HK-2 (cell line): ENCODE results near the gene ZNF337.
"Not testable (repeated sequence)": the region's sequence is repeated elsewhere in the genome, so short reads cannot be mapped to it uniquely, and the experiment has no call there.

Source experiments
- DNase-seq: peaks from one replicate; pipeline ENCODE4 v3.0.0-alpha.2; 2018; ENCODE audit not compliant: unreplicated experiment

Gene ZNF337

DNA sequence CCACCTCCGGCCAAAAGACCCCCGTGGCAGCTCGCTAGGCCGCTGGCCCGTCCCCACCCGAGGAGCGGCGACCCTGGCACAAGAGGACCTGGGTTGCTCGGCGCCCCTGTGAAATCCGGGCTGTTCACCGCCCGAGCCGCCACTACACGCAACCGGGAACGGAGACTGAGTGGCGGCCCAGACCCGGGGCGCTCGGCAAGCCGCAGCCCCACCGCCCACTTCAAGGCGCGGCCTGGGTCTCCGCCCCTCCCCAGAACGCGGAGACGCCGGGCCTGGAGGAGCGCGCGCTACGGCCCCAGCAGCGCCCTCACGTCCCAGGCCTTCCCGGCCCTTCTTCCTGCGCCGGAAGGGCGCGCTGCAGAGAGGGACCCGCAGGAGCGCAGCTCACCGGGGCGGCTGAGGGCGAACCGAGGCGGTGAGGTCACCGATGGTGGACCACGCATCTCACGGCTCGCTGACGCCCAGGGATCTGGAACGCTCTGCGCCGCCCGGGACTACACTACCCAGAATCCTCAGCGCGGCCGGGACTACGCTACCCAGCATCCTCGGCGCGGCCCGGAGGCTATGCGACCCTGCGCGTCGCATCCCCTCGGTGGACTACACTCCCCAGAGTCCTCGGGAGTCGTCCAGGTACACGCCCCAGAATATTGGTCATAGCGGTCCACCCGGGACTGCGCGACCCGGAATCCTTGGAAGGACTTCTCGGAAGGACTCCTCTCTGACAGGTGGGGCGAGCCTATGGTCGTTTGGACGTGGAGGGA is at the start of gene ZNF337:
ZNF337 (minus strand) TSS at position 483 of the 761 bp plus-strand sequence. CDS start 10,436 bp downstream, outside the sequence.
- peak; percentile 100 for DNase-seq

DNA sequence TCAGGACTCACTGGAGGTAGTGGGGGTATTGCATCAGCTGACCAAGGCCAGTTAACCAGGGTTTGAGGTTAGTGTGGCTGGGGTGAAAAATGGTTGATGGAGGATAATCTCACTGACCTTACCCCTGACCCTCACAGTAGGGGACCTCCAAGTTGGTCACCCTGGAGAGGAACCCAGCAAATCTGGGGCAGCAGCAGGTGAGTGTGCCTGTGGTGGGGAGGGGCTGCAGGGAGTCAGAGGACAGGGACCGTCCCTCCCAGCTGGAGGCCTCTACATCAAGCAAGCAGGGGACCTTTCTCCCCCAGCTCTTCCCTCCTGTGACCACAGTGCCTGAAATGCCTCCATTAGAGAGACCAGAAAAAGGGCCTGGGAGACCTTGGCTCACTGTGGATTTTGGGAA is 49.1 kb upstream of the ZNF337 start:
- no peak for DNase-seq

DNA sequence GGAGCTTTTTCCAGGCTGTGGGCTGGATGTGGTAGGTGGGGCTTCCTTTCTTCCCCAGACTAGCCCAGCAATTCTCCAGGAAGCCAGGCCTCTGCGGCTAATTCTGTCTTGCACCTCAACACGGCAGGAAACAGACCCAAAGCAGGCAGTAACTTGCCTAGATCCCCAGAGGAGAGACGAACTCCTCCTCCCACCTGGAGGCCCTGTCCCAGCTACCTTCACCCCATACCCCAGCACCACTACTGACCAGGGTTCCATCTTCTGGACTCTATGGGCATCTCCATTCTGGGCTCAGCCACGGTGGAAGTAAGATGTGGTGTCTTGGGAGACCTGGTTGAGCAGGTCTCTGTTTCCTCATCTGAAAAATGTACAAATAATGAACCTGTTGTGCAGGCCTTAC is 48.4 kb upstream of the ZNF337 start:
- DNase-seq: no peak

DNA sequence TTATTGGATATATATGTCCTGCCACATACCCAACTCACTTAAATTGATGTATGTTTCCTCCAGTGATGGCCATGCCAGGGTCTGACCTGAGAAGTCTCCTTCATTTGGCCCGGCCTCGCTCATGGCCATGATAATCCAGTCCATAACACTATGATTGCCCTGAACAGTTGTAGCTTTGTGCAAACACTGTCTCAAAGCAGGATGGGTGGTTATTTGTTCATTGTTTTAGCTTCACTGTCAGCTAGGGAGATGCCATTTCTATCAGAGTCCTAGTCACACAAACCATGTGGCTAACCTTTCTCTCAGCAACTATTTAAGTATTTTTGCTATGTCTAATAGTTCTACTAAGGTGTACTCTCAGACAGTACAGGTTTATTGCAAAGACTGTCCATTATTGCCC is 47.6 kb upstream of the ZNF337 start:
- no peak for DNase-seq

DNA sequence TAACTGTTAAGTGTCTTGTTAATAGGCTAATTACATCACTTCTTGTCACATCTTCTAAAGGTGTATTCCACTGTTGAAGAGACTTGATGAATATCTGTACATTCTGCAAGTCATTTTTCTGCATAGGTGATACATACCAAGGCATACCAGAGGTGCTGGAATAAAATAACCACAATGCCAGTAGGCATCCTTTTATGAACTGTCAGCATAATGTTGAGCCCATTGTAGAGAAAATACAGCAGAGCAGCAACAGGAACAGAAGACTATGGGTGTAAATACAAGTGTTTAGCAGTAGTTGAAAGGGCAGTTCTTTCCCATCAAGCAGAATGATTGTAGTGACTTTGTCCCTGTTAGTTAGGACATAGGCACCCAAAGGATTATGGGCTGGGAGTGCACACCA is 44.4 kb upstream of the ZNF337 start:
- no peak for DNase-seq

DNA sequence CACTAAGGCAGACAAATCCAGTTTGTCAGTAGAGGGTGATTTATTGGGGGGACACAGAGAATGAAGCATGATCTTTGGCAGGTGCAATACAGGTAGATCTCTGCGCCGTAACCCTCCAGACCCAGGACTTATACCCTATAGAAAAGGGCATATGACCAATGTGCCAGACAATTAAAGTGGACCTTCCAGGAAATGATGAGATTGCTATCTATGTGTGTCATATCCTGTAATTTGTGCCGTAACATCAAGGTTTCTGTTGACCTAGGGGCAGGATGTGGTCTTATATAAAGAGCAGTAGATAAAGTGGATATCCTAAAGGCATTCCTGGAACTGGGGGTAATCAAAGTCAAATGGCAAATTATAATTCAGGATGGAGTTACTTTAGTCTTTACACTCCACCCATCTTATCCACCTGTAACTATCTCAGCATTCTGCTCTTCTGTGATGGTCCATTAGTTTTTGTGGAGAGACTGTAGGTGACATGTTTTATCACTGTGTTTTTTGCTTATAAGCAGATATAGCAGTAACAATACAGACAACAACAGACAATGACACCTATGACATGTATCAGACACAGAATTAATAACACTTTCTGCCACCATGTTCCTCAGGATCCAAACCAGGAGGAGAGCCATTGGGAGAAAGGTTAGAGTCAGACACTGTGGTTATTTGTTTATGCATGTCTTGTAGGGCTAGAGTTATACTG is 43.1 kb upstream of the ZNF337 start:
- no peak for DNase-seq

DNA sequence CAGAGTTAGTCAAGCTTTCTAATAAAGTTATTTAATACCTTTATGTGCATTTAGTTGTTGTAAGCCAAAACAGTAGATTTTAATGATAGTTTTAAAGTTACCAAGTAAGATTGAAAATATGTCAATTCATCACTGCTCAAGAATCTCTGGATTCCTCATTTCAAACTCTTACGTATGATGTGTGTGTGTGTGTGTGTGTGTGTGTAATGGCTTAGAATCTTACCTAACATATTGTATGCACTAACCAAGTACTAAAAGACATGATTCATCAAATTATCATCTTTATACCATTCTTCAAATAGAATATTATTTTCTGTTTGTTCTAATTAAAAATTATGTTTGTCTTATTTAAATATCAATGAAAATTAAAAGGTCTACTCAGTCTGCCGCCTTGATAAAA is 41.5 kb upstream of the ZNF337 start:
- no peak for DNase-seq

DNA sequence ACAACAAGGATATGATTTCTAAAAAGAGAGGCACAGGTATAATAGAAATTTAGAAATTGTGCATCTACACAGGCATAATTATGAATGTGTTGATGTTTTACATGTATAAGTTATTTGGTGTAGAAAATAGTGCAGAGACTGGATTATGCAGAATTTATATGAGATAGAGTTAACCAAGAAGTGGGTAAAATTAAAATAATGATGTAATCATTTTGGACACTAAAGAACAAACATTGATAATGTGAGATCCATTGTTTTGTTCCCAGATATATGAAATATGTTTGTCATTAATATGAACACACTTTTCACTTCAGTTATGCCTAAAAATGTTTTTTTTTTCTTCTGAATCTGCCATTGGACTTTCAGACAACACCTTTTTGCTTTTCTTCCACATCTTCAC is 37.2 kb upstream of the ZNF337 start:
- DNase-seq: no peak

DNA sequence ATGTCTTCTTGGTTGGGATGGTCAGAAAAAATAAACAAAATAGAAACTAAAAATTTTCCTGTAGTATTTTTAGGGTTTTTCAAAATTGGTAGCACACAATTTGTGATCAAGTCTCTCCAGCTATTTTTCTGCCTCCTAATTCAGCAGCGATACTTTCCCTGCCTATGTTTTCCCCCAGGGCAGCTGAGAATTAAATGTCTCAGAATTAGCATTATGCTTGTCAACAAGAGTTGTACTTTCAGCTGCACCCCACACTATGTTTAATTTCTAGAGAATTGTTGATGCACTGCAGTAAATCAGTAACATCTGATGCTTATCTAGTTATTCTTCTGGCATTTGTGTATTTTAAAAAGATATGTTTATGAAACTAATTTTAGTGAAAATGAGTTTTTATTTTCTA is 34.2 kb upstream of the ZNF337 start:
- no peak for DNase-seq

DNA sequence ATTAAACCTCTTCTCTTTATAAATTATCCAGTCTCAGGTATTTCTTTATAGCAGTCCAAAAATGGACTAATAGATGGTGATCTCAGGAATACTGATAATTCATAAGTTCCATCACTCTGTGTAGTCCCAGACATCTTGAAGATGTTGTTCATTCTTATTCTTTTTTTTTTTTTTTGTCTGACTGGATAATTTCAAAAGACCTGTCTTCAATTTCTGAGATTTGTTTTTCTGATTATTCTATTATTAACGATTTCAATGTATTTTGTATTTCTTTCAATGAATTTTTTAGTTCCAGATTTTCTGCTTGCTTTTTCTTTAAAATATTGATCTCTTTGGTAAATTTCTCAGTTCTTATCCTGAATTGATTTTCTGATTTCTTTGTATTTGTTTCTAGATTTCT is 29.7 kb upstream of the ZNF337 start:
- DNase-seq: no peak

DNA sequence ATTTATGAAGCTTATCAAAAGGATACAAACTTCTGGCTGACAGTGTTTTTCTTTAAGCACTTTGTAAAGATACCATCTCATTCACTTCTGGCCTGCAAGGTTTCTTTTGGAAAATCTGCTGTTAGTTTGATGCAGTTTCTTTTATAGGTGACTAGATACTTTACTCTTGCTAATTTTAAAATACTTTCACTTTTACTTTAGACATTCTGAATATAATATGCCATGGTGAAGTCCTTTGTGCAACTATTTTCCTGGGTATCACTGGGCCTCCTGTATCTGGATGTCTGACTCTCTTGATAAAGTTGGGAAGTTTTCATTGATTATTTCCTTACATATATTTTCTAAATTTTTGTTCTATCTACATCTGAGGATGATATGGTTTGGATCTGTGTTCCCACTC is 29.0 kb upstream of the ZNF337 start:
- DNase-seq: no peak

DNA sequence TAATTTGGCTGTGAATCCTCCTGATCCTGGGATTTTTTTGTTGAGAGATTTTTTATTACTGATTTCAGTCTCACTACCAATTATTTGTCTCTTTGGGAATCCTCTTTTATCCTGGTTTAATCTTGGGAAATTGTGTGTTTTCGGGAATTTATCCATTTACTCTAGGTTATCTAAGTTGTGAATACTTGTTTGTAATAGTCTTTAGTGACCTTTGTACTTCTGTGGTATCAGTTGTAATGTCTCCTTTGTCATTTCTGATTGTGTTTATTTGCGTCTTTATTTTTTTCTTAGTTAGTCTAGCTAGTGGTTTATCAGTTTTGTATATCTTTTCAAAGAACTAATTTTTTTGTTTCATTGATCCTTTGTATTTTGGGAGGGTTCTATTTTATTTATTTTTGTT is 27.3 kb upstream of the ZNF337 start:
- DNase-seq: no peak

DNA sequence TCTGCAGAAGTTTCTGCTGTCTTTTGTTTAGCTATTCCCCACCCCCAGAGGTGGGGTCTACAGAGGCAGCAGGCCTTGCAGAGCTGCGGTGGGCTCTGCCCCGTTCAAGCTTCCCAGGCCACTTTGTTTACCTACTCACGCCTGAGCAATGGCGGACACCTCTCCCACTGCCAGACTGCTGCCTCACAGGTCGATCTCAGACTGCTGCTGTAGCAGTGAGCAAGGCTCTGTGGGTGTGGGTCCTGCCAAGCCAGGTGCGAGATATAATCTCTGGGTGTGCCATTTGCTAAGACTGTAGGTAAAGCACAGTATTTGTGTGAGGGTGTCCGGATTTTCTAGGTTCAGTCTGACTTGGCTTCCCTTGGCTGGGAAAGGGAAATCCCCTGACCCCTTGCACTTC is 23.6 kb upstream of the ZNF337 start:
- no peak for DNase-seq

DNA sequence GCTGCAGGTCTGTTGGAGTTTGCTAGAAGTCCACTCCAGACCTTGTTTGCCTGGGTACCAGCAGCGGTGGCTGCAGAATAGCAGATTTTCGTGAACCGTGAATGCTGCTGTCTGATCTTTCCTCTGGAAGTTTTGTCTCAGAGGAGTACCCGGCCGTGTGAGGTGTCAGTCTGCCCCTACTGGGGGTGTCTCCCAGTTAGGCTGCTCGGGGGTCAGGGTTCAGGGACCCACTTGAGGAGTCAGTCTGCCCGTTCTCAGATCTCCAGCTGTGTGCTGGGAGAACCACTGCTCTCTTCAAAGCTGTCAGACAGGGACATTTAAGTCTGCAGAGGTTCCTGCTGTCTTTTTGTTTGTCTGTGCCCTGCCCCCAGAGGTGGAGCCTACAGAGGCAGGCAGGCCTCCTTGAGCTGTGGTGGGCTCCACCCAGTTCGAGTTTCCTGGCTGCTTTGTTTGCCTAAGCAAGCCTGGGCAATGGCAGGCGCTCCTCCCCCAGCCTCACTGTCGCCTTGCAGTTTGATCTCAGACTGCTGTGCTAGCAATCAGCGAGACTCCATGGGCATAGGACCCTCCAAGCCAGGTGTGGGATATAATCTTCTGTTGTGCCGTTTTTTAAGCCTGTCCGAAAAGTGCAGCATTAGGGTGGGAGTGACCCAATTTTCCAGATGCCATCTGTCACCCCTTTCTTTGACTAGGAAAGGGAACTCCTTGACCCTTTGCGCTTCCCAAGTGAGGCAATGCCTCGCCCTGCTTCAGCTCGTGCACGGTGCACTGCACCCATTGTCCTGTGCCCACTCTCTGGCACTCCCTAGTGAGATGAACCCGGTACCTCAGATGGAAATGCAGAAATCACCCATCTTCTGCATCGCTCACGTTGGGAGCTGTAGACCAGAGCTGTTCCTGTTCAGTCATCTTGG is 22.5 kb upstream of the ZNF337 start:
- not testable (repeated sequence) for DNase-seq

DNA sequence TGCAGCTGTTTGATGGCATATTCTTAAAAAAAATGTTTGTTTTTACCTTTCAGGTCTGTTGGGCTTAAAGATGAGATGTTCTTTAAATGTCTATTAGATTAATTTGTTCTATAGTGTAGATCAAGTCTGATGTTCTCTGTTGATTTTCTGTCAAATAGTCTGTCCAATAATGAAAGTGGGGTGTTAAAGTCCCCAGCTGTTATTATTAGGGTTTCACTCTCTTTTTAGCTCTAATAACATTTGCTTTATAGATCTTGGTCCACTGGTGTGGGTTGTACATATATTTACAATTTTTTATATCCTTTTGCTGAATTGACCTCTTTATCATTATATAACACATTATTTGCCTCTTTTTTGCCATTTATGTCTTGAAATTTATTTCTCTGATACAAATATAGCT is 11.0 kb upstream of the ZNF337 start:
- no peak for DNase-seq

DNA sequence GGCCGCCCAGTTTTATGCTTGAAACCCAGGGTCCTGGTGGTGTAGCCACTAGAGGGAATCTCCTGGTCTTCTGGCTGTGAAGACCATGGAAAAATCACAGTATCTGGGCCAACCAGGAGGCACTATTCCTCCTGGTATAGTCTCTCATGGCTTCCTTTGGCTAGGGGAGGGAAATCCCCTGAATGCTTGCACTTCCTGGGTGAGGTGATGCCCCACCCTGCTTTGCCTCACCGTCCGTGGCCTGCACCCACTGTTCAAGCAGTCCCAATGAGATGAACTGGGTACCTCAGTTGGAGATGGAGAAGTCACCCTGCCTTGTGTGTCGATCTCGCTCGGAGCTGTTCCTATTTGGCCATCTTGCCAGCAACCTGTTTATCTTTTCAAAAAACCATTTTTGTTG is 10.1 kb upstream of the ZNF337 start:
- DNase-seq: no peak

DNA sequence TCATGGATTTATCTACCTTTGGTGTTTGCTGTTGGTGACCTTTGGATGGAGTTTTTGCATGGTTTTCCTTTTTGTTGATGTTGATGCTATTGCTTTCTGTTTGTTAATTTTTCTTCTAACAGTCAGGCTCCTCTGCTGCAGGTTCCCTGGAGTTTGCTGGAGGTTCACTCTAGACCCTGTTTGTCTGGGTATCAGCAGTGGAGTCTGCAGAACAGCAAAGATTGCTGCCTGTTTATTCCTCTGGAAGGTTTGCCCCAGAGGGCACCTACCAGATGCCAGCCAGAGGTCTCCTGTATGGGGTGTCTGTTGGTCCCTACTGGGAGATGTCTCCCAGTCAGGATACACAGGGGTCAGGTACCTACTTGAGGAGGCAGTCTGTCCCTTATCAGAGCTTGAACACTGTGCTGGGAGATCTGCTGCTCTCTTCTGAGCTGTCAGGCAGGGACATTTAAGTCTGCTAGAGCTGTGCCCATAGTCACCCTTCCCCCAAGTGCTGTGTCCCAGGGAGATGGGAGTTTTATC is 9.2 kb upstream of the ZNF337 start:
- DNase-seq: no peak

DNA sequence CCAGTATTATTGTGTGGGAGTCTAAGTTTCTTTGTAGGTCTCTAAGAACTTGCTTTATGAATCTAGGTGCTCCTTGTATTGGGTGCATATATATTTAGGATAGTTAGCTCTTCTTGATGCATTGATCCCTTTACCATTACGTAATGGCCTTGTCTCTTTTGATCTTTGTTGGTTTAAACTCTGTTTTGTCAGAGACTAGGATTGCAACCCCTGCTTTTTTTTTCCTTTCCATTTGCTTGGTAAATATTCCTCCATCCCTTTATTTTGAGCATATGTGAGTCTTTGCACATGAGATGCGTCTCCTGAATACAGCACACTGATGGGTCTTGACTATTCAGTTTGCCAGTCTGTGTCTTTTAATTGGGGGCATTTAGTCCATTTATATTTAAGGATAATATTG is 7.7 kb upstream of the ZNF337 start:
- not testable (repeated sequence) for DNase-seq

DNA sequence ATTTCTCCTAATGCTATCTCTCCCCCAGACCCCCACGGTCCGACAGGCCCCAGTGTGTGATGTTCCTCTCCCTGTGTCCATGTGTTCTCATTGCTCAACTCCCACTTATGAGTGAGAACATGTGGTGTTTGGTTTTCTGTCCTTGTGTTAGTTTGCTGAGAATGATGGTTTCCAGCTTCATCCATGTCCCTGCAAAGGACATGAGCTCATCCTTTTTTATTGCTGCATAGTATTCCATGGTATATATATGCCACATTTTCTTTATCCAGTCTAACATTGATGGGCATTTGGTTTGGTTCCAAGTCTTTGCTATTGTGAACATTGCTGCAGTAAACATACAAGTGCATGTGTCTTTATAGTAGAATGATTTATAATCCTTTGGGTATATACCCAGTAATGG is 4.2 kb upstream of the ZNF337 start:
- DNase-seq: not testable (repeated sequence)

DNA sequence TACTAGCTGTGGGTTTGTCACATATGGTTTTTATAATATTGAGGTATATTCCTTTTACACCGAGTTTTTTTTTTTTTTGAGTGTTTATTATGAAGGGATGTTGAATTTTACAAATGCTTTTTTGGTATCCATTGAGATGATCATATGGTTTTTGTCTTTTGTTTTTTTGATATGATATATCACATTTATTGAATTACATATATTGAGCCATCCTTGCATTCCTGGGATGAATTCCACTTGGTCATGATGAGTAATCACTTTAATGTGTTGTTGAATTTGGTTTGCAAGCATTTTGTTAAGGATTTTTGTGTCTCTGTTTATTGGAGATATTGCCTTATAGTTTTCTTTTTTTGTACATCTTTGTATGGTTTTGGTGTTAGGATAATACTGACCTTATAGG is 3.3 kb upstream of the ZNF337 start:
- DNase-seq: no peak

DNA sequence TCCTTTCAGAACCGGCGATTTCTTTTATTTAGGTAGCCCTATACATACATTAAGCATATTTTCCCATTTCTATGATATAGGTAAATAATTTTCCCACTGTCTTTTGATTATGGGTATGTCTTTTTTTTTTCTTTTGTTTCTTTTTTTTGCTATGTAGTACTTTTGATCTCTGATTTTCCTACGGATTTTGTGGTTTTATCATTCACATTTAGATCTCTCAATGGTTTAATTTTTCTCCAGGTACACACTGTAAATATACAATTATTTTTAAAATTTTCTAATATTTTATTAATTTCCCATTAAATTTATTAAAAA is 436 bp upstream of the ZNF337 start:
- DNase-seq: no peak
